ENCODE results near the gene COL8A1.

Gene COL8A1

DNA sequence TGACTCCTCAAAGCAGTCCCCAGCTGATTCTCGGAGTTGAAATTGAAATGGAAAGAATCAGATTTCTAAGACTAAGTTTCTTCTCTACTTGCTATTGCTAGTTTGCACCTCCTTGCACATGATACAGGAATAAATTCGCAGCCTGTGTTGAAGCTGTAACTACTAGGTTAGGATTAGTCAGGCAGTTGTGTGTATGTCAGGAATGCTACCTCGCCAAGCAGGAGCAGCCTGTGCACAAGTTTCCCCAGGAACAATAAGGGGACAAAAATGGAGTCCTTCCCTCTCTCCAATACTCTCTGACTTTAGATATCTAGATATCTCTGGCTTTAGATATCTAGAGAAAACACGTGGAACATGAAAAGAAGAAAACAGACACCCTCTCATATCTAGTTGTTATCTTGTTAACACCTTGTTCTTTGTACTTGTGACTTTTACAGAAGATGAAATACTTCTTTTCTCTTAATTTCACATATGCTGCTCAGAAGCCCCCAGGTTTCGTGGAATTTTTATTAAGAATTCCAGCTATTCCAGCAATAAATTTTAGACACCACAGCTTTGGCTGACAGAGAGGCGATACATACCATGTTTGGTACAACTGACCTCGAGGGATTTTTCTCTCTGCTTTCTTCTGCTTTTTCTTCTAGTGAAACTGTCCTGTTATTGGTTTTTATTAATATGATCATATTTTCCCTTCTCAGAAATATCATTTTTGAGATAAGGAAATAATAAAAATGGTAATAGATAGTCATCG lies 123.2 kb downstream of the COL8A1 start:
- DNase-seq (ENCODE audit: low spot score) = no peak

GRCh38 chr3:99762901-99763300 lies 124.5 kb downstream of the COL8A1 start:
- no peak for DNase-seq (ENCODE audit: low spot score)

GRCh38 chr3:99764377-99764776 lies 126.0 kb downstream of the COL8A1 start:
- DNase-seq (ENCODE audit: low spot score) = no peak

DNA sequence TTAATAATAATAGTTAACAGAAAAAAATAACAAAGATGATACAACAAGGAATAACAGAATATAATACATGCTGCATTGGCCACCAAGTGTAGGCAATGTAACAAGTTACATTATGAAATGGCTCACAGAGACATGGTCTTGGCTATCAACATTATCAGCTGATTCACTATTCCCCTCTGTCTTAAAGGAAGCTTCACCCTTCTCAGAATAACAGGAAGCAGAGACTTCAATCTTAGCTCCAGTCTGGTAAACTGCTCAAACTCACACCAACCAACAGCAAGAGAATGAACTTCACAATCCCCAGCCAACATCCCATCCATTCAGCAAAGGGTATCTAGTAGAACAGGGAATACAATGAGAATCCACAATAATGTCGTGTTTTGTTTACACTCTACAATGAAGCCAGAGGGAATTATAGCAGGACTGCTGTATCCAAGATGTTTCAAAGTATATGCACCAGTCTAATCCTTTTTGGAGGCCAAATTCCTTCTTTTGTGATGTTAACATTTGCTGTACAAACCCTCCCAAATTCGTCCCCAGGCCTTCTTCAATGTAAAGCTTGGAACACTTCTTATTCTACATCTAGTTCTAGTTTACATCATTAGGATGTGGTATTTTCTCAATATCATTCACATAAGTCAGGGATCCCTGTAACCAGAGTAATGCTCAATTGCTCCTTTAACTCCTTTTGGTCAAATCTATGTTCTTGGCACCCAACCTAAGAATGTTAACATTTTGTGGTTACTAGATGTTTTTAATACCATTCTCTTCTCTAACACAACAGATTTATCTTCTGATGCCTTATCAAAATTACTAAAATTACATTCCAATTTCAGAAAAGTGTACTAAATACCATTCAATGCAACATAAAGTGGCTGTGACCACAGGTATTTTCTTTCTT lies 126.9 kb downstream of the COL8A1 start:
- no peak for DNase-seq (ENCODE audit: low spot score)

GRCh38 chr3:99767291-99767690 lies 128.9 kb downstream of the COL8A1 start:
- no peak for DNase-seq (ENCODE audit: low spot score)

DNA sequence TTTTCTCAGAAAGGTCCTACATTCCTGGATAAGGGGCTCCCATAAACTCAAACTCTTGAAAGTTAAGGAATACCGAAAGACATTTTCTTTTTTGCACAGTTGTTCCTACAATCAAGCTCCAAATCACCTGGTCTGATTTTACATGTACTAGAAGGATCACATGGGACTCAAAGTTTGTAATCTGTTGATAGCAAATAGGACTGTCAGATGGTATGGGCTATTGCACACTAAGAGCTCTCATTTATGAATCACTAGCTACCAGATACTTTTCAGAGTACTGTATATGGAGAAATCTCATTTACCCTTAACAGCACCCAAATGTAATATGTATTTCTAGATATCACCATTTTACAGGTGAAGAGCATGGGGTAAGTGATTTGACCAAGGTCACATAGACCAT lies 129.7 kb downstream of the COL8A1 start:
- DNase-seq (ENCODE audit: low spot score) = no peak

- DNase-seq (ENCODE audit: low spot score) = no peak
These were observed 130.6 kb downstream of the COL8A1 start for GRCh38 chr3:99768808-99769501.

GRCh38 chr3:99772171-99772570 lies 133.8 kb downstream of the COL8A1 start:
- no peak for DNase-seq (ENCODE audit: low spot score)

DNA sequence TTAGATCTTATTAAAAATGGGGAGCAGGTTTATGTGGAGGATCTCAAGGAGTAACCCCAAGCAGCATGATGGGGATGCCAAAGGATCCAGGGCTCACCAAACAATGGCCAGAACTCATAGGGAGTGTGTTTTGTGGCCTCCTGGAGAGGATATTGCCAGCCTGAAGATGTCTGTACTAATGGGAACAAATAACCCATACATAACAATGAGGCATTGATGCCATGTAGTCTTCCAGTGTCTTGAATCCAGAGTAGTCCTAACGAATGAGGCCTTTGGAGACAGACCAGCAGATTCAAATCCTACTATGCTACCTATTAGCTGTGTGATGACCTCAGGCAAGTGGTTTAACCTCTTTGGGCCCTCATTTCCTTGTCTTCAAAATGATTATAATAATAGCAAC lies 134.3 kb downstream of the COL8A1 start:
- no peak for DNase-seq (ENCODE audit: low spot score)

DNA sequence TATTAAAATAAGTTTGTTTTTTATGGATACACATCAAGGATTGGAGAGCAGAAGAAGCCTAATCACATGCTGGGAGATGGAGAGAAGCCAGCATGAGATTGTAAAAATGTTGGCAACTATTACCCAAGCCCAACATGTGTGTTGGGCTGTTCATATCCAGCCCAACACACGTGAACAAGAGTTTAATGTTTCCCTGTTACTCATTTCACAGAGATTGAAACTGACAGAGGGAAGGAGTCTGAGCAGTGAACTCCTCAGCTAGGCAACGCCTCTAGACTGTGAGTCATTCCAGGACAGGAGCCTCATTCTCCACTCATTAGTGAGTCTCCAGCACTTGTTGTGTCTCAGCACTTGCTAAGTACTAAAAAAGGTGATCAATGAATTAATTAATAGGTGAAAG lies 136.1 kb downstream of the COL8A1 start:
- DNase-seq (ENCODE audit: low spot score) = no peak

DNA sequence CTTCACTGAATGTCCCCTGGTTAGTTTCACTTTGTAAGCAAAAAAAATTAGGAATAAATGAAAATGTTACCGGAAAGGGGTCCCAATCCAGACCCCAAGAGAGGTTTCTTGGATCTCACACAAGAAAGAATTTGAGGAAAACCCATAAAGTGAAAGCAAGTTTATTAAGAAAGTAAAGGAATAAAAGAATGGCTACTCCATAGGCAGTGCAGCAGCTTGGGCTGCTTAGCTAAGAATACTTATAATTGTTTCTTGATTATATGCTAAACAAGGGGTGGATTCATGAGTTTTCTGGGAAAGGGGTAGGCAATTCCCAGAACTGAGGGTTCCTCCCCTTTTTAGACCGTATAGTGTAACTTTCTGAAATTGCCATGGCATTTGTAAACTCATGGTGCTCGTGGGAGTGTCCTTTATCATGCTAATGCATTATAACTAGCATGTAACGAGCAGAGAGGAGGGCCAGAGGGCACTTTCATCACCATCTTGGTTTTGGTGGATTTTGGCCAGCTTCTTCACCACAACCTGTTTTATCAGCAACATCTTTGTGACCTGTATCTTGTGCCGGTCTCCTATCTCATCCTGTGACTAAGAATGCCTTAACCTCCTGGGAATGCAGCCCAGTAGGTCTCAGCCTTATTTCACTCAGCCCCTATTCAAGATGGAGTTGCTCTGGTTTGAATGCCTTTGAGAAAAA lies 138.3 kb downstream of the COL8A1 start:
- DNase-seq (ENCODE audit: low spot score) = no peak

GRCh38 chr3:99777210-99777549 lies 138.8 kb downstream of the COL8A1 start:
- DNase-seq (ENCODE audit: low spot score) = no peak

DNA sequence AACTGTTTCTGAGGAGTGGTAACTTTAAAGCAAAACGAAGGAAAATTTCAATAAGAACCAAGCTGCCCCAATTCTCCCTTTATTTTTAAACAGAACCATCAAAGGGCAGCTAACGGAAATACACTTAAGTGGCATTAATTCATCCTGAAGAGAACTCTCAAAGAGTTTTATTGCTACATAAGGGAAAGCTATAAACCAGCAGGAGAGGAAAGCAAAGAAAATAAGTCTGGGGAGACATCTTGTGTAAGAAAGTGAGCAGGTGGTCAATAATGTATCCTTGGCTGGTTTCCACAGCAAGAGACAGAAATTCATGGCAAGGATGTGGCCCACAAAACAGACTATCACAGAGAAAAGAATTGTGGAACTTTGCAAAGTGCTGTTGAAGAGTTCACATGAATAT lies 139.3 kb downstream of the COL8A1 start:
- no peak for DNase-seq (ENCODE audit: low spot score)

DNA sequence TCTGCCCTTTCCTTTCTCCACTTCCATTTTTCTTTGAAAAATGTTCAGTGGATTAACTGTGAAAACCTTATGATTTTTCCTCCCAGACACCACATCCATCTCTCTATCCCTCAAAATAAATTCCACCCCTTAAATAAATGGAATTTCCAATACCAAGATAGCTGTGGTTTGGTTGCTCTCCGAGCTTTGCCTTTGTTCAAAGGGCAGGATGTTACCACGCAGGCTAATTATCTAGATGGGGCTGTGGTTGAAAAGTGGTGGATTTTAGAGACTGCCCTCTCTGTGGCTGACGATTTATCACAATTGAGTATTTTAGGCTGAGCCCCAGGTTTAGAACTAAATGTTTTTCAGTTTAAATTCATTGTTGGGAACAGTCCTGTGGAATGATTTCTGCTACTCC lies 142.4 kb downstream of the COL8A1 start:
- DNase-seq (ENCODE audit: low spot score) = no peak

GRCh38 chr3:99781761-99782160 lies 143.4 kb downstream of the COL8A1 start:
- DNase-seq (ENCODE audit: low spot score) = no peak

GRCh38 chr3:99783011-99783573 lies 144.7 kb downstream of the COL8A1 start:
- DNase-seq (ENCODE audit: low spot score) = no peak

DNA sequence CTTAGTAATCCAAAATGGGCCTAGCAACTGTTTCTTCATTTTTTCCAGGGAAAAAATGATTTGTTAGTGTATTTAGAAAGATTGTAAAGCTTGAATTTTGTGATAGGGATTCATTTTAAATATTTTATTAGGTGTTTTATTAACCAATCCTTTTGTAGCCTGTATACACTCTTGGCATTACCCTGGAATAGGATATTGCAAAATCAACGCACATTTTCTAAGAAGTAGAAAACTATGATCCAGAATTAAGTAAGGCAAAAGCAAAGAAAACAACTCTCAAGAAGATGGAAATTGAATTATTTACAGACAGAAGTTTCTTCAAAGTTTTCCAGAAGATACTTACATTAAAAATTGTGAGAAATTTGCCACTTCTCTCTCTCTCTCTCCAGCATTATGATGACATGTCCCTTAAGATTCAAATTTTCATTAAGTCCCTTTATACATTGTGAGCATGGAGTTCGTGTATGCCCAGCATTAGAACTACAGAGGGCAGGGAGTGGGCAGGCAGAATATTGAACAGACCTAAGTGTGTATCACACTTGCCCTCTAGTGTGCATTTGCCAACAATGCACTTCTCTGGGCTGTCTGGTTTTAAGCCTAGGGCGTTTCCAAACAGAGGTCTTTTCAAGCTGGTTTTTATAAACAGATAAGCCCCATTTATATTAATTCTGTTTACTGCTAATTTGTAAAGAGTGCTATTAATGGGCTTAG lies 150.8 kb downstream of the COL8A1 start:
- DNase-seq (ENCODE audit: low spot score) = peak; percentile 31

GRCh38 chr3:99794485-99794884 lies 156.1 kb downstream of the COL8A1 start:
- DNase-seq (ENCODE audit: low spot score) = no peak

- no peak for DNase-seq (ENCODE audit: low spot score)
These were observed 157.2 kb downstream of the COL8A1 start for GRCh38 chr3:99795573-99795972.

DNA sequence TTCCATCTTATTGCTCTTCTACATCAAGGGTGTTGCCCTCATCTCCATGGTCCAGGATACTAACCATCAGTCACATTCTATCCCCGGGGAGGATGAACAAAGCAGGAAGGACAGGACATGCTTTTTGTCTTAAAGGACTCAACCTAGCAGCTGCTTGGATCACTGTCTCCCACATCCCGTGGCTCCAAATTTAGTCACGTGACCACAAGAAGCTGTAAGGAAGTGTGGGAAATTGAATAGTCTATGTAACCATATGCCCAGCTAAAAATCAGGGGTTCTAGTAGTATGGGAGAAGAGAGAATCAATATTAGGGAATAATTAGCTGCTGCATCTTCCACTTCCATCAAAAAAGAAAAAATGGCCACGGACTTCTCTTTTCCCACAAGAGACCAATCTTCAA lies 161.0 kb downstream of the COL8A1 start:
- no peak for DNase-seq (ENCODE audit: low spot score)

GRCh38 chr3:99803297-99803696 lies 164.9 kb downstream of the COL8A1 start:
- no peak for DNase-seq (ENCODE audit: low spot score)
